ENCODE data around the gene AZGP1.
"Not testable (repeated sequence)": the region's sequence is repeated elsewhere in the genome, so short reads cannot be mapped to it uniquely, and the experiment has no call there.

The AZGP1 gene

GRCh38 chr7:99997545-99998137 lies 21.8 kb upstream of the AZGP1 start:
- peak; percentile 44 for DNase-seq (ENCODE audit: low spot score)

DNA sequence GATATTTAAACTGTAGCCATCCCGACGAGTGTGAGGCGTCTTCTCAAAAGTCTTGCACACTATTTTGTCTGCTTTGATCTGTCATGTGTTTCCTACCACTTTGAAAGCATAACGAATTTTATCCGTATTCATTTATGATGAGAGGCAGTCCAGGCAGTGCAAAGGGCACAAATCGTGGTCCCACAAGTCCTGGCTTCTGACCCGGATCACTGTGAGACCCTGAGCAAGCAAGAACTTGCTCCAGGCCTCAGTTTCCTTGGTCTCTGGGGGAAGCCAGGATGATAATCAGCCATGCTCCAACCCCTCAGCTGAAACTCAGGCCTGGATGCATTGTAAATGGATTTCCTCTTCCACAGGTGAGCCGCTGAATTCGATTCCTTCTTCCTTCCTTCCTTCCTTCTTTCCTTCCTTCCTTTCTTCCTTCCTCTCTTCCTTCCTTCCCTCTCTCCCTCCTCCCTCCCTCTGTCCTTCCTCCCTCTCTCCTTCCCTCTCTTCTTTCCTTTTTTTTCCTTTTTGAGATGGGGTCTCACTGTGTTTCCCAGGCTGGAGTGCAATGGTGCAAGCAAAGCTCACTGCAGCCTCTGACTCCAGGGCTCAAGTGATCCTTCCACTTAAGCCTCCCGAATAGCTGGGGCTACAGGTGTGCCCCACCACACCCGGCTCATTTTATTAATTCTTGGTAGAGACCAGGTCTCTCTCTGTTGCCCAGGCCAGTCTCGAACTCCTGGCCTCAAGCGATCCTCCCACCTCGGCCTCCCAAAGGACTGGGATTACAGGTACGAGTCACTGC lies 21.1 kb upstream of the AZGP1 start:
- no peak for DNase-seq (ENCODE audit: low spot score)

- DNase-seq (ENCODE audit: low spot score): no peak
These were observed 19.0 kb upstream of the AZGP1 start for GRCh38 chr7:99994819-99995218.

- DNase-seq (ENCODE audit: low spot score): no peak
These were observed 16.7 kb upstream of the AZGP1 start for GRCh38 chr7:99992330-99993038.

DNA sequence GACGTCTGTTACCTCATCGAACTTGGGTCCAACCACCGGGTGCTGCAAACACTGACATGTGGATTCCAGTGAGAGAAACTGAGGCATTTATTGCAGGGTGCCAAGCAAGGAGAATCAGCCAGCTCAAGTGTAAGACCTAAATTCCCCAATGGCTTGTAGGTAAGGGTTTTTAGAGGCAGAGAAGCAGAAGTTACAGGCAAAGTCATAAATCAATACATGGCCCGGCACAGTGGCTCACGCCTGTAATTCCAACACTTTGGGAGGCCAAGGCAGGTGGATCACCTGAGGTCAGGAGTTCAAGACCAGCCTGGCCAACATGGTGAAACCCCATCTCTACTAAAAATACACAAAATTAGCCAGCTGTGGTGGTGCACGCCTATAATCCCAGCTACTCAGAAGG lies 15.7 kb upstream of the AZGP1 start:
- not testable (repeated sequence) for DNase-seq (ENCODE audit: low spot score)

DNA sequence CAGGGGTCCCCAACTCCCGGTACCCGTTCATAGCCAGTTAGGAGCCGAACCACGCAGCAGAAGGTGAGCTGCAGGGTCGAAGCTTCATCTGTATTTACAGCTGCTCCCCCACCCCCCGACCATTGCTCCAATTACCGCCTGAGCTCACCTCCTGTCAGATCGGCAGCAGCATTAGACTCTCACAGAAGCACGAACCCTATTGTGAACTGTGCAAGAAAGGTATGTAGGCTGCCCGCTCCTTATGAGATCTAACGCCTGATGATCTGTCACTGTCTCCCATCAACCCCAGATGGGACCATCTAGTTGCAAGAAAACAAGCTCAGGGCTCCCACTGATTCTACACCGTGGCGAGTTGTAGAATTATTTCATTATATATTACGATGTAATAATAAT lies 14.6 kb upstream of the AZGP1 start:
- DNase-seq (ENCODE audit: low spot score): no peak

GRCh38 chr7:99987846-99988245 lies 12.0 kb upstream of the AZGP1 start:
- DNase-seq (ENCODE audit: low spot score): no peak

DNA sequence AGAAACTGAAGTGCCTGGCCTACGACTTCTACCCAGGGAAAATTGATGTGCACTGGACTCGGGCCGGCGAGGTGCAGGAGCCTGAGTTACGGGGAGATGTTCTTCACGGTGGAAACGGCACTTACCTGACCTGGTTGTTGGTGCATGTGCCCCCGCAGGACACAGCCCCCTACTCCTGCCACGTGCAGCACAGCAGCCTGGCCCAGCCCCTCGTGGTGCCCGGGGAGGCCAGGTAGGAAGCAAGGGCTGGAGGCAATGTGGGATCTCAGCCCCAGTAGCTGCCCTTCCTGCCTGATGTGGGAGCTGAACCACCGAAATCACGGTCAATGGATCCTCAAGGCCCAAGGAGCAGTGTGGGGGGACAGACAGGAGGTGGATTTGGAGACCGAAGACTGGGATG lies 11.5 kb upstream of the AZGP1 start:
- not testable (repeated sequence) for DNase-seq (ENCODE audit: low spot score)

DNA sequence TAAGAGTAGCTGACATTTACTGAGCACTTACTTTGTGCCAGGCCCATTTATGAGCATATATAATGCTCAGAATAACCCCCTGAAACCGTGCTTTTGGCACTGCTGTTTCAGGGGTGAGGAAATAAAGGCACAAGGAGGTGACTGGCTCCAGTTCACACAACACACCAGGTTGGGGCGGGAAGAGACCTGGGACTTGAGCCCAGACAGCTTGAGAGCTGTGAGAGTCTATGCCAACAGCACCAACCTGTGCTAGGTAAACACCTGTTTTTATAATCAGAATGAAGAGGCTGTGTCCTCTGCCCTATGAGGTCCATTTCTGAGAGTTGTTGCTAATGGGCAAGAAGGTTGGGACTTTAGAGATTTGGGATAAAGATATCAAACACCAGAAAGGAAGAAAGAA lies 8.8 kb upstream of the AZGP1 start:
- DNase-seq (ENCODE audit: low spot score): no peak

DNA sequence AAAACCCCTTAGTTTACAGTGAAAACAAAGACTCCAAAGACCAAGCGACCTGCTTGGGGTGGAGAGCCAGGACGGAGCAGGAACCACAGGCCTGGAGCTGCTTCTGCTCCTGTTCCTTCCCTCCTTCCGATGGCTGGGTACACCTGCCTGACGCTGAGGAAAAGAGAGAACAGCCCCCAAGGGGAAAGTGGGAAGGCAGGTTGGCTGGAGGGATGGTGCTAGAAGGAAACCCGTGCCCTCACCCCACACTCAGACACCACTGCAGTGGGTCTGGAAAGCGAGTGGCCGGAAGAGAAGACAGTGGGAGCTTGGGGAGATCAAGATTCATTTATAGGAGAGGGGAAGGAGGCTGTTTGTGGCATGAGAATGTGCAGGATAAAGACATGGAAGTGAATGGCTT lies 5.2 kb upstream of the AZGP1 start:
- not testable (repeated sequence) for DNase-seq (ENCODE audit: low spot score)

- not testable (repeated sequence) for DNase-seq (ENCODE audit: low spot score)
These were observed 4.6 kb upstream of the AZGP1 start for GRCh38 chr7:99980448-99980872.

DNA sequence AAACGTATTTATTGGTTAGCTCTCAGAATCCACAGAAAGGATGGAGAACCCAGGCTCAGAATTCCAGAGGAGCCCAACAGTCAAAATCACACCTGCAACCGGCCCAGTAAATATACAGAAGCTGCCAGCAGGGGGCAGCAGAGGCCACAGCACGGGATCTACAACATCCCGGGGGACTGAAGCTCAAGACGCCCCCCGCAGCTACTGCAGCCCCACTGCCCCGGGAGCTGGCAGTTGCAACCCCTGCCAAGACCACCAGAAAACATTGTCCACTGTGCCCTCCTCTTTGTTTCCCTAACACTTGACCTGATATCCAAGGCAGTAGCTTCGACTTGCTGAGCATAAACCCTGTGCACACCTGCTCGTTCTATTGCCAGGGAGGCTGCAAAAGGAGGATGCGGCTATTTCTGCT lies 4.0 kb upstream of the AZGP1 start:
- not testable (repeated sequence) for DNase-seq (ENCODE audit: low spot score)

DNA sequence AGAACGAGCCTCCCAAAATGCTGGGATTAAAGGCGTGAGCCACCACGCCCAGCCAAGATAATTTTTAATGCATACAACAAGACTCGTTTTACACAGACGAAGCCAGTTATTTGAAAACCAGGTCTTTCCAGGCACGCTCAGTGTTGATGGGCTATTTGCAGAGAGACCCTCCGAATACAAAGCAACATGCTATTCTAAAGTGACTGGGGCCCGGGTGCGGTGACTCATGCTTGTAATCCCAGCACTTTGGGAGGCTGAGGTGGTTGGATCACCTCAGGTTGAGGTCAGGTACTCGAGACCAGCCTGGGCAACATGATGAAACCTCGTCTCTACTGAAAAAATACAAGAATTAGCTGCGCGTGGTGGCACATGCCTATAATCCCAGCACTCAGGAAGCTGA lies 795 bp upstream of the AZGP1 start:
- DNase-seq (ENCODE audit: low spot score): no peak

DNA sequence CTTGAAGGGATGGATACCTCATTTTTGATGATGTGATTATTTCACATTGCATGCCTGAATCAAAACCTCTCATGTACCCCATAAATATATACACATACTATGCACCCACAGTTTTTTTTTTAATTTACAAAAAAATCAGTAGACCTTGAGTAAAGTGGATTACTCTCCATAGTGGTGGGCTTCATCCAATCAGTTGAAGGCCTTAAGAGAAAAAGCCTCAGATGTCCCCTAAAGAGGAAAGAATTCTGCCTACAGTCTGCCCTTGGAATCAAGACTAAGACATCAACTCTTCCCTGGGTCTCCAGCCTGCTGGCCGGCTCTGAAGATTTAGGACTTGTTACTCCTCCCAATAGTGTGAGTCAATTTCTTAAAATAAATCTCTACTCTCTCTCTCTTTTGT lies 1.1 kb downstream of the AZGP1 start:
- DNase-seq (ENCODE audit: low spot score): no peak

GRCh38 chr7:99973817-99974216 lies 2.0 kb downstream of the AZGP1 start:
- DNase-seq (ENCODE audit: low spot score): not testable (repeated sequence)

- DNase-seq (ENCODE audit: low spot score): no peak
These were observed 4.6 kb downstream of the AZGP1 start for GRCh38 chr7:99971242-99971641.

DNA sequence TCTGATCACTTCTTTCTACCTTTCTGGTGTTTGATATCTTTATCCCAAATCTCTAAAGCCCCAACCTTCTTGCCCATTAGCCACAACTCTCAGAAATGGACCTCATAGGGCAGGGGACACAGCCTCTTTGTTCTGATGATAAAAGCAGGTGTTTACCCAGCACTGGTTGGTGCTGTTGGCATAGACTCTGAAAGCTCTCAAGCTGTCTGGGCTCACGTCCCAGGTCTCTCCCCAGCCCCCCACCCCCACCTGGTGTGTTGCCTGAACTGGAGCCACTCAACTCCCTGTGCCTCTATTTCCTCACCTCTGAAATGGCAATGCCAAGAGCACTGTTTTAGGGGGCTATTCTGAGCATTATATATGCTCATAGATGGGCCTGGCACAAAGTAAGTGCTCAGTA lies 6.0 kb downstream of the AZGP1 start:
- not testable (repeated sequence) for DNase-seq (ENCODE audit: low spot score)

GRCh38 chr7:99969298-99969697 lies 6.5 kb downstream of the AZGP1 start:
- DNase-seq (ENCODE audit: low spot score): no peak

DNA sequence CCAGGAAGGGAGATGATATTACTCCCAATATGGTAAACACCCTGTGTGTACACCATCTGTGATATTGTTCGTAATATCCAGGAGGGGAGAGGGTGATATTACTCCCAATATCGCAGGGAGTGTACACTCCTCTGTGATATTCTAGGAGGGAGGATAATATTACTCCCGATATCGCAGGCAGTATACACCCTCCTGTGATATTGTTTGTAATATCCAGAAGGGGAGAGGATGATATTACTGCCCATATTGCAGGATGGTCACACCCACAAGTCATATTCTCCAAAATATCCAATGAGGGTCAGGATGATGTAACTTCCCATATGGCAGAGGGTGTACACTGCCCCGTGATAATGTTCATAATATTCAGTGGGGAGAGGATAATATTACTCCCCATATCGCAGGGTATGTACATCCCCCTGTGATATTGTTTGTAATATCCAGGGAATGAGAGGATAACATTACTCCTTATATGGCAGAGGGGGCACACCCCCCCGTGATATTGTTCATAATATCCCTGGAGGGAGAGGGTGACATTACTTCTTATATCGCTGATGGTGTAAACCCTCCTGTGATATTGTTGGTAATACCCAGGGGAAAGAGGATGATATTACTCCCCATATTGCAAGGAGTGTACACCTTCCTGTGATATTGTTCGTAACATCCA lies 17.1 kb downstream of the AZGP1 start:
- DNase-seq (ENCODE audit: low spot score): no peak

GRCh38 chr7:99955247-99955646 lies 20.6 kb downstream of the AZGP1 start:
- no peak for DNase-seq (ENCODE audit: low spot score)

DNA sequence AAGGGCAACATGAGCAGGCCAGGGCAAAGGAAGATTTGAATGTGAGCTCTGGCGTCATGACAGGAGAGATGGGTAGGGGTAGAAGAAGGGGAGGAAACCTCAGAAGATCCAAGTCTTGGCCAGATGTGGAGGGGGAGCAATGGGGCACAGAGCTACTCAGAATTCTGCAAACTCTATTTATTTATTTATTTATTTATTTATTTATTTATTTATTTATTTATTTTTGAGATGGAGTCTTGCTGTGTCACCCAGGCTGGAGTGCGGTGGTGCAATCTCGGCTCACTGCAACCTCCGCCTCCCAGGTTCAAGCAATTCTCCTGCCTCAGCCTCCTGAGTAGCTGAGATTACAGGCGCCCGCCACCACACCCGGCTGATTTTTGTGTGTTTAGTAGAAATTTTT lies 21.2 kb downstream of the AZGP1 start:
- DNase-seq (ENCODE audit: low spot score): not testable (repeated sequence)

GRCh38 chr7:99953649-99954048 lies 22.2 kb downstream of the AZGP1 start:
- DNase-seq (ENCODE audit: low spot score): no peak

GRCh38 chr7:99952649-99953048 lies 23.2 kb downstream of the AZGP1 start:
- not testable (repeated sequence) for DNase-seq (ENCODE audit: low spot score)

Data from globus pallidus (tissue), 1 donor.